Left renal cortex interstitium (tissue), 4 donors: ENCODE data around the gene GSDME. TPM values are rescaled to one million over a fixed set of nuclear protein-coding genes. Genes with fewer than 3 reads are reported as not detected.
A peak's percentile ranks its signal among the peaks of the same experiment; 100 is the strongest.

Experiments used
- DNase-seq, 4 donors: peaks; one replicate each; pipeline ENCODE4 v3.0.0-alpha.2; 2013; ENCODE audit warnings: low read depth in 4 of 4, low spot score in 2 of 4, missing footprints in 1 of 4
- polyA plus RNA-seq, 4 donors: library from polyadenylated mRNA; unstranded; fragments of 120-200 nt; gene quantifications; one replicate each; pipeline ENCODE4 v1.2.1, GENCODE V29; 2013; ENCODE audit not compliant: insufficient read length in 4 of 4

The GSDME gene
- polyA plus RNA-seq, 4 donors = 13.0 to 17.7 (median 15.0) TPM

DNA sequence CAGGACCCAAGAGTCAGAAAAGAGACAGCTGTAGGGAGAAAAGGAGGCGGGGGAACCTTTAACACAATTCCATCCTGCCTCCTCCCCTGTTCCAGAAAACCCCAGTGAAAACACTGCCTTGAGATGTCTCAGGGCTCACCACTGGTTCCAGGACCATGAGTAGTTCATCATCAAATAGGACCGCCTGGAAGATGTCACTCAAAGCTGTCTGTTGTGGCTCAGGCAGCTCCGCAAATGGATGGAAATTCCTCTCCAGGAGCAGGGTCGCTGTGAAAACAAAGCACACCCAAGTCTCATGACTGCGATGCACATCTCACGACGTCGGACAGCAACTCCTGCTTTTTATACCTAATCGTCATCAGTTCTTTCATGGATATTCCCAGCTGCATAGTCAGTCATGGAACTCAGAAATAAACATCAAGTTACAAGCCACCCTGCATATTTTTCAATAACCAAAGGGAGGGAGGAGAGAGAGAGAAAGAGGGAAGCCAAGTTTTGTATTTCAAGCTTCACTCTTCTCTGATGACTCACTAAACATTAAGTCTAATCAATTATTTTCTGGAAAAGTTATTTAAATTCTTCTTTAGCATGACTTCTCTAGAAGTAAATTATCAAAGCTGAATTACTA is 49.2 kb downstream of the GSDME start:
- DNase-seq = no peak

DNA sequence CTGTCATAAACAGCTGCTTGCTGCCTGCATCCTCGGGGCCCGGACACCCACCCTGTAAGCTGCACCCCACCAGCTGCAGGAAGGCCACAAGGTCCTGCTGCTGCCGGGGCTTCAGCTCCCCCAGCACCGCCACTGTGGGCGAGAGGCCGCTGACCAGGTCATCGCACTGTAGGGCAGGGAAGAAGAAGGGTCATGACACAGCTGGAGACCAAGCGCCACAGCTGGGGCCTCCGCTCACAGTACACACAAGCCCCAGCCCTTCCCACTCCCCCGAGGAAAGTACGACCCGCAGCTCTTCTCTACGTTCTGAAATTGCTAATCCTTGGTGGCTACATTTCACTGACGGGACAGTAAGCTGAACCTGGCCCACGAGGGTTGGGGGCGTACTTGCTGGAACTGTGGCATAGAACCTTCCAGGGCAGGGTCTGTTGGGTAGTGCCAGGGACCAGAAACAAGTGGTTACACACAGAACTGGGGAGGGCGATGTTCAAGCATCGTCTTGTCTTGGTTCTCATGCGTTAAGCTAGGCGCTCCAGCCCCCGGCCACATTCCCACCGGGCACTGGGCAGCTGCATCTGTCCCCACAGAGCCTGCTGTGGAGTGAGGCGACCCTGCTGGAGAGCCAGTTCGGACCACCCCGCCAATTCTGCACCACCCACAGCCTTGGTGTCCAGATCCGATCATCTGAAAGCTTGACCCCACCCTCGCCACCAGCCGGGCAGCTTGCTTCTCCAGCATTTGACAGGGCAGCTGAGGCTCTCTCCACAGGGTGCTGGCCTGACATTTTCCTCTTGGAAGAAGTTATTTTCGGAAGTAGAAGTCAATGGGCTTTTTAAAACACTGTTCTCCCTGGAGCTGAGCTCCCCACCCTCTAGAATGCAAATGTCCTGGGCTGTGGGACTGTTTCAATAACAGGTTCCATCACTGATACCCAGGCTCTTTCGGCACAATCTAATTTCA is 50.8 kb downstream of the GSDME start:
- DNase-seq = no peak

GRCh38 chr7:24705461-24705954 is 51.8 kb downstream of the GSDME start:
- no peak for DNase-seq

GRCh38 chr7:24704311-24704710 is 53.0 kb downstream of the GSDME start:
- DNase-seq = no peak

GRCh38 chr7:24703296-24703695 is 54.0 kb downstream of the GSDME start:
- DNase-seq = no peak

DNA sequence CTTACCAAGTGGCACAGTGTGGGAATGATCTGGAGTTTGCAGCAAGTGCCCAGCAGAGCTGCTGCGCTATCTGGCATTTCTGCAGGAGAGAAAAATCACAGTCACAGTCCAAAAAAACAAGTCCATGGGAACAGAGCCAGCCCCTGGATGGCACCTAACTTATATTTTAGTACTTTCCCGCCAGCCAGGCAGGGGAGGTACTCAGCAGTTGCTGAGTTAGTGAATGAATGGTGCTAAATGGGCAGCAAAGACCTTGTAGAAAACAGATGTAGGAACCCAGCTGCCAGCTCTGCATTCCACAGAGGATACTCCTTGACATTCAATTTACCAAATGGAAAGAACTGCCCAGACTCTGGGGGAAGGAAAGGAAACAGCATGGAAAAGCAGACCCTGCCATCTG is 54.5 kb downstream of the GSDME start:
- no peak for DNase-seq

DNA sequence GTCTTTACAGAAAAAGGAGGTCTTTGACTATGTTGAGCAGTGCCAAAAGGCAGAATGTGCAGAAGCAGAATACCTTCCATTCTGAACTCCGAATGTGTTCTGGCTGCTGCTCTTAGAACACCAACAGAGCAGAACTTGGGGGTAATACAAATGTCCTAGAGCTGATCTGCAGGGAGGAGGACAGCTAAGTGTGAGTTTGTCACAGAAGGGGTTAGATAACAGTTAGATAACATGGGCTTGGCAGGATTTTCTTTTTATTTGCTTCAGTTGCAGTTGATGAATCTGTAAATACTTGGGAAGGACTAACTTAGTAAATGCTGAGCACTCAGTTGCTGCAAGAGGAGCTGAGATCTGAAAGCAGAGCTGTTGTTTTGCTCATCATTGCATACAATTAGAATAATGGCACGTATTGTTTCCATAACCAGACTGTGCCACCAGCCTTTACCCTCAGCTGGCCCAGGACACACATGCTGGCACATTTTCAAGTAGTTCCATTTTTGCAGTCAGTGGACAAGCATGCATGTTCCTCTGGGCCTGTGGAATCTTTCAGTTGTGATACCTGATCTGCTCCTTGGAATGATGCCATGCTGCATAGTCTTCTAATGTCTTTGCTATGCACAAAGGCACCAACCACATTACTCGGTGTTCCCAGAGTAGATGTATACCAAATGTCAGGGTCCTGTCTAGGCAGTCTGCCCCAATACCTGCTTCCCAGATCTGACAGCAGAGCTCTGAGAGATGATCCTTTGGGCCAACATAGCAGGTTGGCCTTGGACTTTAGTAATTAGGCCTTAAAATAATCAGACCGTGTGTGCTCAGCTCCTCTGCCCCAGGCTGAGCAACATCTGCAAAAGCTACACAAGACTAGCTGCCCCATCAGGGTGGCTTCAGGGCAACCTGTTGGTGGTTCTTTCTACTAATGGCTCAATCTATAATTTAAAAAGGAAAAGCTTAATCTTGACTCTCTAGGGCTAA is 55.7 kb downstream of the GSDME start:
- no peak for DNase-seq

DNA sequence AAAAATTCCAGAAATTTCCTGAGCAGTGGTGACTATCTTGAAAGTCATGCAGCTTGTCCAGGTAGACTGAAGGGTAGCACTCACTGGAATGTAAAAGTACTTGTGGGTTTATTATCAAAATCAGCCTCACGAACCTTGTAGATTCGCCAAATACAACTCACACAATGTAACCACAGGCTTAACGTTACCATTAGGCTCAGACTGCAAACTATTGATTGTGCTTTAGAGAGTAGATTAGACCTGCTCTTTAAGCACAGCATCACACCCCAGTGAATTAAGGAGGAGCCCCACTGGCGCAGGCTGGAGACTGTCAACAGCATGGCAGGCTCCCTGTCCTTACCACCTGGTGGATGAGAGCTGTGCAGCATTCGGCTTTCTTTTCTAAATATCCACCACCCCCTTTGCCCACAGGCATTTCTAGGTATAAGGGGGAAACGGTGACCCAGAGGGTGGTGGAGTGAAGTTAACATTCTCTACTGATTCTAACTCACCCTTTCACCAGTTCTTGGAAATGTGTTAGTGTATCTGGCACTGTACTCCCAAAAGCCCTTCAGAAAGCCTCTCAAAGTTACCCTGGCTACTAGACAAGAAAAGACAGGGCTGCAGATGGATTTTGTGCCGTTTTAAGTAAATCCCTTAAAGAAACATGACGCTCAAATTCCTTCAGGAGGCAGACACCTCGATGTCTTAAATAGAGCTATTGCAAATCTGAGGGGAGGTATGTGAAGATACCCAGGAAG is 56.6 kb downstream of the GSDME start:
- no peak for DNase-seq

DNA sequence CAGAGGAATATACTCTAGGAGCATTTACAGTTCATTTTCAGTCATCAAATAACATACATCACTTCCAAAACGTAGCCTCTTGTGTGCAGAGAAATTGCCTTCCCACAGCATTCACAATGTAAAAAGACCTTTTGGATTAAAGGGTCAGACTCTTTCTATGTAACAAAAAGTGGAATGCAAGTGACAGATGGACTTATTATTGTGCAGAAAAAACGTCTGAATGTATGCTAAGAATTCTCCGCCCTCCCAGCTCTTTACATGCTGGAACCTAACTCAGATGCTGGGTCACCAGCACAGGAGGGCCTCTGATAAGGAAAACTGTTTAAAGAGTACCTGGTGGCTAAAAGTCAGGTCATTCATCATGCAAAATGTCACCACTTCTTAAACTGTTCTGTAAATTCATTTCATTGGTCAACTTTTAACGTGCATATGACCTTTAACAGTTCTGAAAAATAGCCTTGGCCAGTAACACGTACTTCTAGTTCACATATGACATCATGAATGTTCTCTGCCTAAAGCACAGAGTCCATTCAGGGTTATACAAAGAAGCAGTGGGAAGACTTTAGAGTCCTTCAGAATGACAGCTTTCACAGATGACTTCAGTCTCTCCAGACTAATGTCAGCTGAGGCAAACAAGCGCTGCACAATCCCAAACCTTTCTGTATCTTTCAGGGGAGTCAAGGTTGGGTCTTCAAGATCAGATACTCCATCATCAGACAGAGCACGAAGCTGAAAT is 58.6 kb downstream of the GSDME start:
- no peak for DNase-seq

- DNase-seq = no peak
Measured at GRCh38 chr7:24697416-24697815, 59.8 kb downstream of the GSDME start.

DNA sequence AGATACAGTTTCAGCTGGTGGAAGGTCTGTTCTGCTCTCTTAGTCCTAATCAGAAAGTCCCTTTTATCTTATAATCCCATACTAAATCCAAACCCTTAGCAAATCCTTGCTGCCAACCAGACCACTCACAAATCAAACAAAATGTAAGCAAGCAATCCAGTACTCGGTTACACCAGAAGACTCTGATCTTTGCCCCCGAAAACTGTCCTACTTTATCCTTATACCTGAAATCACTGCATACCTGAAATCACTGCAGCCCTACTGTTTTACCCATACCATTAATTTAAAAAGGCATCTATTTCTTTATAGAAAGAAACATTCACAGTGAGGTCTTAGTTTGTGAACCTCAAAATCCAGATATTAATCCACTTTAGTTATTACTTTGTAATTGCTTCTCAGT is 64.7 kb downstream of the GSDME start:
- no peak for DNase-seq

DNA sequence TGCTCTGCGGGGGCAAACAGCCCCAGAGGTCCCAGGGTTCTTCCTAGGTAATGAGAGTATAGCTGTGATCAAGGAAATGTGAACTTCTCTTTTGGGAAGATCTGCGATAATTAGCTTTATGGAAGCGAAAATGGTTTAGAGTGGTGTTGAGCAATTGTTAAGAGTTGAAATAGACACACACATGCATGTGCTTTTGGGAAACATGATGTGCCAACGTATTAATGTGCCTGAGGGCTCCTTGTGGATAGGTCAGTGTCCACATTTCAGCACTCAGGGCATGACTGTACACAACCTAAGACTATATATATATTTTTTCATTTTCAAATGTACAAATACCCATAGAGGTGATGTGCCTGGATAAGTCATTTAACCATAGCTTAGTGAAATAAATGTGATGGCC is 67.0 kb downstream of the GSDME start:
- DNase-seq = no peak

DNA sequence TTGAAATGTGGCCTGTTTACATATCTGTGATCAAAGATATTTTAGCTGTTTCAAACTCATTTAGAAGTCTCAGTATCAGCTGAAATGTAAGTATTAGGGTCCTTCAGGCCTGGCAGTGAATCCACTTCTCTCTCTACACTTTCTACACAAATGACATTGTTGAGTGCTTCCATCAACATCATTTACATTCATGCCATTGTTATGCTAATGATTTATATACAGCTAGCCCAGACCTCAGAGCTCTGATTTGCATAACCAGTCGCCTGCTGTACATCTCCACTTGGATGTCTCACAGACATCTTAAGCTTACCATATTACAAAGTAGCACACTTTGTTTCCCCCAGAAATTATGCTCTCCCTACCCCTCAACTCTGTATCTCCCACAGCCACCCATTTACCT is 71.6 kb downstream of the GSDME start:
- DNase-seq = no peak

GRCh38 chr7:24670782-24671181 is 86.5 kb downstream of the GSDME start:
- DNase-seq = no peak

DNA sequence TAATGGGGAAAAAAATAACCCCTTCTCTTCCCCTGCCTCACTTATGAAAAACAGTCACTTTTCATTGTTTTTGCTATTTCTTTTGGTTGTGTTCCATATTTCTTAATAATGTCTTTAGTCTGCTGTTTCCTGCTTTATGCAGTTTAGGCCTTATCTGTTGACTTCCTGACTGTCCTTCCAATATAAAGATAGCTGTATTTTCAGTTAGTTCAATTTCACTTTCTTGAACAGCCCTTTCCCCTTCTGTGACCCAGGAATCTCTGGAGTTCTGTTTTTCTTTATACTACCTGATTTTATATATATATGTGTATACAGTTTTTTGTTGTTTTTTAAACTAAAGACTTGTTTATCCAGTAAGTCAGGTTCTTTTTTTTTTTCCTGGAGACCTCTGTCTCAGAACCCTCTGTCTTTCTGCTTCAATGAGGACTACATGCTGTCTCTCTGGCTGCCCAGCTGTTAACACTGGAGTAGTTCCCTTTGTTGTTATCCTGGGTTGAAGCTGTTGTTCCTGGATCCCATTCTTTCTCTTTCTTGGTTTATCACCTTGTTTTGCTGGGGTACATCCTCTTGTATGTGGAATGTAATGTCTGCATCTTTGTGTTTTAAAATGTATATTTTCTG is 87.2 kb downstream of the GSDME start:
- DNase-seq = no peak

DNA sequence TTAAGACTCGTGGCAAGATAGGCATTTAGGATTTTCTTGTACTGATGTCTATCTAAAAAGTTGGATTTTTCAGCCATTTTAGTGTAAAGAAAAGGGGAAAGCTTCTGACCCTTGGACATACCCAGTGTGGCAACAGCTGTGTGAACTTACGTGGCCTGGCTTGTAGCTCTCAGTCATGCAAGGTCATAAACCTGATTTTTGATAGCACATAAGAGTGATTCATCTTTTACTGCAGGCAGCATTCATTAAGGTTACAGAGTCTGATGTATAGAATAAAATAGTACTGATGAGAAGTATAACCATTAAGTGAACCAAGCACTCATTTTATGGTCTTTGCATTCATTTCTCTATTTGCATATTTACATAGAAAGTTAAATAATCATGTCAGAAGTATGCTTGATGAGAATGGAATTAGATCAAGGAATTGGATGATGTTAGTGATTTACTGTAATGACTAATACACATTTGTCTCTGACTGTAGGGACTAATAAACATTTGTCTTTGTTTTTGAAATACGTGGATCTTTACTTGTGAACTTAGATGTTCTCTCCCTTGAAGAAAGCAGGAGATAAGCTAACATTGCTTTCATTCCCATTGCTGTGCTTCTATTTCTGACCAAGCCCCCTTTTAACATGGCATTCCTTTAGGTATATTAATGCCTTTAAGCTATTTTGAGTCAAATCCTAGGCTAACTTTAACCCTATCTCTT is 88.2 kb downstream of the GSDME start:
- DNase-seq = no peak

GRCh38 chr7:24665564-24666294 is 91.5 kb downstream of the GSDME start:
- DNase-seq = peak in 3 of 4 donors; percentile 5 to 39 (median 18)

GRCh38 chr7:24660546-24660945 is 96.7 kb downstream of the GSDME start:
- DNase-seq = no peak
